ENCODE results near the gene MYO19. TPM values are rescaled to one million over a fixed set of nuclear protein-coding genes. Genes with fewer than 3 reads are reported as not detected.
"Not testable (repeated sequence)": the region's sequence is repeated elsewhere in the genome, so short reads cannot be mapped to it uniquely, and the experiment has no call there.

MYO19 gene
- total RNA-seq, 1 donor from 2014 or later: 88.4 TPM

GRCh38 chr17:36460265-36460937 lies 74.3 kb downstream of the MYO19 start:
- no peak for TF ChIP-seq CTCF (IDR thresholded peaks at IDR 0.05; ENCODE audit: partially characterized antibody, unreplicated experiment)
- no peaks in the 10 kb centered on the region for H3K36me3 Mint-ChIP-seq (ENCODE audit: unreplicated experiment)
- peaks cover 9% of the 10 kb centered on the region for H3K9me3 Mint-ChIP-seq (ENCODE audit: unreplicated experiment)
- H3K27ac Mint-ChIP-seq (ENCODE audit: unreplicated experiment): peak overlapping the region; percentile 38
- H3K27me3 Mint-ChIP-seq (ENCODE audit: unreplicated experiment): peaks cover 13% of the 10 kb centered on the region
- no peak overlapping the region for H3K4me3 Mint-ChIP-seq (ENCODE audit: unreplicated experiment)
- no peak for DNase-seq
- peaks cover 23% of the 10 kb centered on the region for H3K4me1 Mint-ChIP-seq (ENCODE audit: low read depth, unreplicated experiment)

- Mint-ChIP-seq H3K9me3 (ENCODE audit: unreplicated experiment) (peaks cover 9% of the 10 kb centered on the region), H3K27ac (ENCODE audit: unreplicated experiment) (no peak overlapping the region), H3K4me3 (ENCODE audit: unreplicated experiment) (no peak overlapping the region), H3K36me3 (ENCODE audit: unreplicated experiment) (no peaks in the 10 kb centered on the region), H3K4me1 (ENCODE audit: low read depth, unreplicated experiment) (peaks cover 23% of the 10 kb centered on the region), H3K27me3 (ENCODE audit: unreplicated experiment) (peaks cover 11% of the 10 kb centered on the region)
- DNase-seq: no peak
- no peak for TF ChIP-seq CTCF (IDR thresholded peaks at IDR 0.05; ENCODE audit: partially characterized antibody, unreplicated experiment)
Measured at GRCh38 chr17:36459601-36460000, 75.1 kb downstream of the MYO19 start.

- DNase-seq: no peak
- no peaks in the 10 kb centered on the region for H3K36me3 Mint-ChIP-seq (ENCODE audit: unreplicated experiment)
- TF ChIP-seq CTCF (IDR thresholded peaks at IDR 0.05; ENCODE audit: partially characterized antibody, unreplicated experiment): no peak
- H3K4me1 Mint-ChIP-seq (ENCODE audit: low read depth, unreplicated experiment): peaks cover 23% of the 10 kb centered on the region
- H3K27ac Mint-ChIP-seq (ENCODE audit: unreplicated experiment): no peak overlapping the region
- H3K4me3 Mint-ChIP-seq (ENCODE audit: unreplicated experiment): no peak overlapping the region
- H3K9me3 Mint-ChIP-seq (ENCODE audit: unreplicated experiment): peaks cover 9% of the 10 kb centered on the region
- peaks cover 11% of the 10 kb centered on the region for H3K27me3 Mint-ChIP-seq (ENCODE audit: unreplicated experiment)
Measured at GRCh38 chr17:36459045-36459444, 75.6 kb downstream of the MYO19 start.

- peaks cover 15% of the 10 kb centered on the region for H3K4me1 Mint-ChIP-seq (ENCODE audit: low read depth, unreplicated experiment)
- not testable (repeated sequence) for DNase-seq; H3K27me3 Mint-ChIP-seq (ENCODE audit: unreplicated experiment); H3K9me3 Mint-ChIP-seq (ENCODE audit: unreplicated experiment); H3K4me3 Mint-ChIP-seq (ENCODE audit: unreplicated experiment); H3K36me3 Mint-ChIP-seq (ENCODE audit: unreplicated experiment); H3K27ac Mint-ChIP-seq (ENCODE audit: unreplicated experiment)
Measured at GRCh38 chr17:36457701-36458100, 77.0 kb downstream of the MYO19 start.

GRCh38 chr17:36452888-36453287 lies 81.8 kb downstream of the MYO19 start:
- not testable (repeated sequence) for H3K4me3 Mint-ChIP-seq (ENCODE audit: unreplicated experiment)

GRCh38 chr17:36449997-36450396 lies 84.7 kb downstream of the MYO19 start:
- not testable (repeated sequence) for H3K27ac Mint-ChIP-seq (ENCODE audit: unreplicated experiment); H3K4me1 Mint-ChIP-seq (ENCODE audit: low read depth, unreplicated experiment); H3K36me3 Mint-ChIP-seq (ENCODE audit: unreplicated experiment); H3K9me3 Mint-ChIP-seq (ENCODE audit: unreplicated experiment); H3K27me3 Mint-ChIP-seq (ENCODE audit: unreplicated experiment); DNase-seq; H3K4me3 Mint-ChIP-seq (ENCODE audit: unreplicated experiment)

More at GRCh38 chr17:36452888-36453287, 81.8 kb downstream of the MYO19 start:
- H3K27ac Mint-ChIP-seq (ENCODE audit: unreplicated experiment); H3K27me3 Mint-ChIP-seq (ENCODE audit: unreplicated experiment); DNase-seq; H3K36me3 Mint-ChIP-seq (ENCODE audit: unreplicated experiment); H3K4me1 Mint-ChIP-seq (ENCODE audit: low read depth, unreplicated experiment); H3K9me3 Mint-ChIP-seq (ENCODE audit: unreplicated experiment): not testable (repeated sequence)

Other genes starting within 250 kb of the MYO19 start
- not detected for gene TBC1D3G, start 211.0 kb downstream of the MYO19 start, total RNA-seq (ENCODE audit: unreplicated experiment)
- gene TBC1D3H, start 146.4 kb downstream of the MYO19 start, total RNA-seq (ENCODE audit: unreplicated experiment): 0.37 TPM
- 101 TPM for gene ZNHIT3, start 48.2 kb downstream of the MYO19 start, total RNA-seq (ENCODE audit: unreplicated experiment)
- gene PIGW, start 119 bp upstream of the MYO19 start, total RNA-seq (ENCODE audit: unreplicated experiment): 10.6 TPM
- gene GGNBP2, start 10.1 kb upstream of the MYO19 start, total RNA-seq (ENCODE audit: unreplicated experiment): 105 TPM
- gene DHRS11, start 57.0 kb upstream of the MYO19 start, total RNA-seq (ENCODE audit: unreplicated experiment): 13.4 TPM
- 2.3 TPM for gene MRM1, start 66.7 kb upstream of the MYO19 start, total RNA-seq (ENCODE audit: unreplicated experiment)